ENCODE results near the gene EIF2B4.
"Not testable (repeated sequence)": the region's sequence is repeated elsewhere in the genome, so short reads cannot be mapped to it uniquely, and the experiment has no call there.

The EIF2B4 gene

GRCh38 chr2:27322301-27322765 lies 47.8 kb downstream of the EIF2B4 start:
- H3K36me3 ChIP-seq (ENCODE audit: control insufficient read depth, low read depth, low read length), result peaks cover 19% of the 10 kb centered on the region
- peak overlapping the region; percentile 99 for H3K4me3 ChIP-seq (ENCODE audit: low read length)
- H3K27me3 ChIP-seq (ENCODE audit: control insufficient read depth, insufficient read depth, low read length), result no peaks in the 10 kb centered on the region
- H3K9me3 ChIP-seq (ENCODE audit: control insufficient read depth, low read depth, low read length), result no peaks in the 10 kb centered on the region
- H3K27ac ChIP-seq (ENCODE audit: low read length), result peak overlapping the region; percentile 87
- H3K4me1 ChIP-seq (ENCODE audit: control insufficient read depth, low read depth, low read length), result peaks cover 6% of the 10 kb centered on the region
- H3K9ac ChIP-seq (ENCODE audit: low read length), result peak overlapping the region; percentile 98

GRCh38 chr2:27320958-27321543 lies 49.1 kb downstream of the EIF2B4 start:
- Histone ChIP-seq H3K9ac (ENCODE audit: low read length) (no peak overlapping the region), H3K4me3 (ENCODE audit: low read length) (no peak overlapping the region), H3K27me3 (ENCODE audit: control insufficient read depth, insufficient read depth, low read length) (no peaks in the 10 kb centered on the region), H3K27ac (ENCODE audit: low read length) (no peak overlapping the region), H3K9me3 (ENCODE audit: control insufficient read depth, low read depth, low read length) (no peaks in the 10 kb centered on the region), H3K4me1 (ENCODE audit: control insufficient read depth, low read depth, low read length) (peaks cover 6% of the 10 kb centered on the region), H3K36me3 (ENCODE audit: control insufficient read depth, low read depth, low read length) (peaks cover 6% of the 10 kb centered on the region)

- H3K9ac ChIP-seq (ENCODE audit: low read length); H3K9me3 ChIP-seq (ENCODE audit: control insufficient read depth, low read depth, low read length); H3K4me3 ChIP-seq (ENCODE audit: low read length); H3K27me3 ChIP-seq (ENCODE audit: control insufficient read depth, insufficient read depth, low read length); H3K27ac ChIP-seq (ENCODE audit: low read length); H3K36me3 ChIP-seq (ENCODE audit: control insufficient read depth, low read depth, low read length); H3K4me1 ChIP-seq (ENCODE audit: control insufficient read depth, low read depth, low read length): not testable (repeated sequence)
These were observed 50.3 kb downstream of the EIF2B4 start for GRCh38 chr2:27319839-27320238.

GRCh38 chr2:27316655-27317412 lies 53.3 kb downstream of the EIF2B4 start:
- H3K36me3 ChIP-seq (ENCODE audit: control insufficient read depth, low read depth, low read length), result no peaks in the 10 kb centered on the region
- peaks cover under 1% of the 10 kb centered on the region for H3K4me1 ChIP-seq (ENCODE audit: control insufficient read depth, low read depth, low read length)
- no peaks in the 10 kb centered on the region for H3K9me3 ChIP-seq (ENCODE audit: control insufficient read depth, low read depth, low read length)
- H3K27me3 ChIP-seq (ENCODE audit: control insufficient read depth, insufficient read depth, low read length), result no peaks in the 10 kb centered on the region
- H3K4me3 ChIP-seq (ENCODE audit: low read length), result no peak overlapping the region
- H3K27ac ChIP-seq (ENCODE audit: low read length), result no peak overlapping the region
- H3K9ac ChIP-seq (ENCODE audit: low read length), result no peak overlapping the region

GRCh38 chr2:27315122-27315521 lies 55.0 kb downstream of the EIF2B4 start:
- Histone ChIP-seq H3K9ac (ENCODE audit: low read length) (no peak overlapping the region), H3K4me1 (ENCODE audit: control insufficient read depth, low read depth, low read length) (no peaks in the 10 kb centered on the region), H3K4me3 (ENCODE audit: low read length) (no peak overlapping the region), H3K27me3 (ENCODE audit: control insufficient read depth, insufficient read depth, low read length) (no peaks in the 10 kb centered on the region), H3K9me3 (ENCODE audit: control insufficient read depth, low read depth, low read length) (no peaks in the 10 kb centered on the region), H3K27ac (ENCODE audit: low read length) (no peak overlapping the region), H3K36me3 (ENCODE audit: control insufficient read depth, low read depth, low read length) (no peaks in the 10 kb centered on the region)

GRCh38 chr2:27314709-27315108 lies 55.4 kb downstream of the EIF2B4 start:
- H3K27ac ChIP-seq (ENCODE audit: low read length), result no peak overlapping the region
- H3K27me3 ChIP-seq (ENCODE audit: control insufficient read depth, insufficient read depth, low read length), result peaks cover under 1% of the 10 kb centered on the region
- no peaks in the 10 kb centered on the region for H3K4me1 ChIP-seq (ENCODE audit: control insufficient read depth, low read depth, low read length)
- no peak overlapping the region for H3K4me3 ChIP-seq (ENCODE audit: low read length)
- H3K36me3 ChIP-seq (ENCODE audit: control insufficient read depth, low read depth, low read length), result no peaks in the 10 kb centered on the region
- no peaks in the 10 kb centered on the region for H3K9me3 ChIP-seq (ENCODE audit: control insufficient read depth, low read depth, low read length)
- no peak overlapping the region for H3K9ac ChIP-seq (ENCODE audit: low read length)

Data from iPS-18a (cell line).